ENCODE data around the gene C8G.

GRCh38 chr9:136927343-136928271 is 17.4 kb upstream of the C8G start:
- no peak for TF ChIP-seq POLR2A (IDR thresholded peaks at IDR 0.05)
- TF ChIP-seq CTCF (IDR thresholded peaks at IDR 0.05): no peak

Measured in right lobe of liver (tissue), 4 donors.